Measurements from ENCODE around the gene SMC1B. TPM values are rescaled to one million over a fixed set of nuclear protein-coding genes. Genes with fewer than 3 reads are reported as not detected.

Gene SMC1B
- total RNA-seq, 1 donor from 2014 or later, result not detected

DNA sequence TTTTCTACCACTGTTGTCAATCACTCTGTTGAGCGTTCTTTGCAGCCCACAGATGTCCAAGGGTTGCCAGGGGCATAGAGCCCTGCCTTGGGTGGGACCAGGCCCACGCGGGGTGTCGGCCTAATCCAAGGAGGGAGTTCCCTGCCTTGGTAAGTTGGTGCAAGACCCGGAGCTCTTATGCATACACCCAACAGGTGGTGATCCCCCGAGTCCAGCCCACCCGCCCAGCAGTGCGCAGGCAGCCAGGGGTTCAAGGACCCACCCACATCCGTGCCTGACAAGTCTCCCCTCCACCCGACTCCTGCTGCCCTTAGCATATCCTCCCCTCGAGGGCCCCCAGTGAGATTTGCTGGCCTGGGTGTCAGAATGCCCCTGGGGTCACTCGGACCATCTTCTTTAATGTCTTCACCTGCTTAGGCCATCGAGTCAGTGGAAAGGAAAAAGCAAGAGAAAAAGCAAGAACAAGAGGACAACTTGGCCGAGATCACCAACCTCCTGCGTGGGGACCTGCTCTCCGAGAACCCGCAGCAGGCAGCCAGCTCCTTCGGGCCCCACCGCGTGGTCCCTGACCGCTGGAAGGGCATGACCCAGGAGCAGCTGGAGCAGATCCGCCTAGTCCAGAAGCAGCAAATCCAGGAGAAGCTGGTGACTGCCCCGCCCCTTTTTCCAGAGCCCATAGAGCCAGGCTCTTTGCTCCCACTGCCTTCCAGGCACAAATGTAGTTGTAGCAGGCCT is 12.3 kb upstream of the SMC1B start:
- DNase-seq (no peak), ATAC-seq (ENCODE audit: poor library complexity) (no peak)
- intact Hi-C loops (cut with DNase I), result no loop called here

- ATAC-seq (ENCODE audit: poor library complexity), result no peak
- intact Hi-C loops (cut with DNase I), result no loop called here
- no peak for DNase-seq
These were observed 11.7 kb upstream of the SMC1B start for GRCh38 chr22:45425101-45425500.

GRCh38 chr22:45424241-45424731 is 10.9 kb upstream of the SMC1B start:
- intact Hi-C loops (cut with DNase I), result no loop called here
- ATAC-seq (ENCODE audit: poor library complexity) (peak; percentile 63), DNase-seq (peak; percentile 68)

GRCh38 chr22:45423524-45423923 is 10.1 kb upstream of the SMC1B start:
- ATAC-seq (ENCODE audit: poor library complexity), result no peak
- DNase-seq, result no peak
- intact Hi-C loops (cut with DNase I), result no loop called here

DNA sequence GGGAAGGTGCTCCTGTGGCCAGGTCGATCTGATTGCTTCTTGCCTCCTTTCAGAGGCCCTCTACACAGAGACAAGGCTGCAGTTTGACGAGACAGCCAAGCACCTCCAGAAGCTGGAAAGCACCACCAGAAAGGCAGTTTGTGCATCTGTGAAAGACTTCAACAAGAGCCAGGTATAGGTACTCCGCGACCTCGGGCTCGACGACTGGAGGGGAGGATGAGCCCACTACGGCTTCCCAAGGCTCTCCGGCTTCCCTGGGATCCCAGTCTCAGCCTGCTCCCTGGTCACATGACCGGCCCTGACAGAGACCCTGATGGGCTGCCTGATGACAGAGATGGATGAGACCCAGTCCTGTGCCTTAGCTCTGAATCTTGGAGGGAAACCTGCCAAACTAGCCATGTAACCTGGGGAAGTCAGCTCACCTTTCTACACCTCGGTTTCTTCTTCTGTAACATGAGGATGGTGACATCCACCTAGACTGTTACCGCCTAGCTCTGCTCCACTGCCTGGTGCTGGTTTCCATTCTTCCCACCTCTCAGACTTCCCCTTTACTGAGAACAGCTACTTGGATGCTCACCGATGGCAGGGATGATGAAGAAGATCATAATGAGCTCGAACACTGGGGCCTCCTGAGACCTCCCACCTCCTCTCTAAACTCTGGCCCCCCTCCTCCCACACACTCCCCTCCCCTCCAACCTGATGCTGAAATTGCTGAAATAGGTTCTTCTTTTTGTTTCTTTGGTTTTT is 9.0 kb upstream of the SMC1B start:
- intact Hi-C loops (cut with DNase I), result no loop called here

DNA sequence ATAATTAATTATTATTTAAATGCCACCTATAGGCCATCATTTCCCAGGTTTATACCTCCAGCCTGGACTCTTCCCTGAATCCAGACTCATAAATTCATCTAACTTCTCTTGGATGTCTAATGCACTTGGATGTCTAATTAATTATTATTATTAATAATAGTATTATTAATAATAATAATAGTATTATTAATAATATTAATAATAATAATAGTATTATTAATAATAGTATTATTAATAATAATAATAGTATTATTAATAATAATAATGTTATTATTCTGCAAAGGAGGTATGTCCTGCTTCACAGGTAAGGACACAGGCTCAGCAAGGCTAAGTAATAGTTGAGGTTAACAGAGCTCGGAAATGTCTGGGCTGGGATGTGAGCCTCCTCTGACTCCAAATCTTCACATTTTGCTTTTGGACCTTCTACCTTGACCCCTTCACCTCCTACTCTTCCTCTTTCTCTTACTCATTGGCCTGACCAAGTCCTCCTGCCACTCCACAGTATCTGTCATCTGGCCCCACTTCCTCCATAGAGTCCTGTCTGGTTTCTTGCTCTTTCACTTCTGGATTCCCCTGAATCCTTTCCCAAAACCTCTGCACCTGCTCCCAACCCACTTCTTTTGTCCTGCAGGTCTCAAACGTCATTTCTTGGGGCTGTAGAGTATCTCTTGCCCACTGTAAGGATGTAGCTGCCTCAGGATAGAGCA is 8.1 kb upstream of the SMC1B start:
- ATAC-seq (ENCODE audit: poor library complexity) (no peak), DNase-seq (no peak)
- intact Hi-C loops (cut with DNase I), result no loop called here

More for the DNA sequence above, 9.0 kb upstream of the SMC1B start:
- ATAC-seq (ENCODE audit: poor library complexity), result no peak
- no peak for DNase-seq

GRCh38 chr22:45420539-45420938 is 7.1 kb upstream of the SMC1B start:
- DNase-seq (no peak), ATAC-seq (ENCODE audit: poor library complexity) (no peak)
- intact Hi-C loops (cut with DNase I), result no loop called here

DNA sequence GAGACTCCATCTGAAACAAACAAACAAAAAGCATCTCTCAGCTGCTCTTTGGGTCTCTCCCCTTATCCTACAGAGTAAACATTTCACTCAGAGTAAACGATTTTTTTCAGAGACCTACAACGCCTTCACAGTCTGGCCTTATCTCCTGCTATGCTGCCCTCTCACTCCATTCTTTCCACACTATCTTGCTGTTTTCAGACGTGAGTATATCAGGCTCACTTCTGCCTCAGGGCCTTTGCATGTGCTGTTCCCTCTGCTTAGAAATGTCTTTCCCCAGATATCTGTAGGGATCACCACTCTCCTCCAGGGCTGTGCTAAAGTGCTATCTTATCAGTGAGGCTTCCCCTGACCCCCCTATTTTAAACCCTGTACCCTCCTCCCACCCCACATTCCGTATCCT is 6.6 kb upstream of the SMC1B start:
- ATAC-seq (ENCODE audit: poor library complexity) (no peak), DNase-seq (no peak)
- intact Hi-C loops (cut with DNase I), result no loop called here

DNA sequence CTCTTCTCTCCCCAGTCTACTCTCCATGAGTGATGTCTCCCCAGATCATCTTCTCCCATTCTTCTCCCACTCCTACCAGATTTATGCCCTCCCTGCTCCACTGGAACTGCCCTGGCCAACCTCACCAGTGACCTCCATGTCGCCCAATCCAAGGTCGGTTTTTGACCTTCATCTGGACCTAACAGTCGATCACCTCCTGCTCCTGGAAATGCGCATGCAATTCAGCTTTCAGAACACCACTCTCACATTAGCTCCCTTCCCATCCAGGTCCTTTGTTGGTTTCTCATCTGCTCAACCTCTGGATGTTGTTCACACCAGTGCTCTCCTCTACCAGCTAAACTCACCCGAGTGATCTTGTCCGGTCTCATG is 5.4 kb upstream of the SMC1B start:
- intact Hi-C loops (cut with DNase I), result no loop called here
- DNase-seq (no peak), ATAC-seq (ENCODE audit: poor library complexity) (no peak)

- ATAC-seq (ENCODE audit: poor library complexity), result no peak
- intact Hi-C loops (cut with DNase I), result no loop called here
- DNase-seq, result no peak
These were observed 4.8 kb upstream of the SMC1B start for GRCh38 chr22:45418056-45418769.

- ATAC-seq (ENCODE audit: poor library complexity) (peak; percentile 39), DNase-seq (no peak)
- intact Hi-C loops (cut with DNase I), result no loop called here
These were observed 409 bp downstream of the SMC1B start for GRCh38 chr22:45413013-45413367.

- DNase-seq, result no peak
- intact Hi-C loops (cut with DNase I), result no loop called here
- no peak for ATAC-seq (ENCODE audit: poor library complexity)
These were observed 5.6 kb downstream of the SMC1B start for GRCh38 chr22:45407793-45408192.

- intact Hi-C loops (cut with DNase I), result no loop called here
- no peak for DNase-seq
- ATAC-seq (ENCODE audit: poor library complexity), result no peak
These were observed 10.9 kb downstream of the SMC1B start for GRCh38 chr22:45402466-45402985.

DNA sequence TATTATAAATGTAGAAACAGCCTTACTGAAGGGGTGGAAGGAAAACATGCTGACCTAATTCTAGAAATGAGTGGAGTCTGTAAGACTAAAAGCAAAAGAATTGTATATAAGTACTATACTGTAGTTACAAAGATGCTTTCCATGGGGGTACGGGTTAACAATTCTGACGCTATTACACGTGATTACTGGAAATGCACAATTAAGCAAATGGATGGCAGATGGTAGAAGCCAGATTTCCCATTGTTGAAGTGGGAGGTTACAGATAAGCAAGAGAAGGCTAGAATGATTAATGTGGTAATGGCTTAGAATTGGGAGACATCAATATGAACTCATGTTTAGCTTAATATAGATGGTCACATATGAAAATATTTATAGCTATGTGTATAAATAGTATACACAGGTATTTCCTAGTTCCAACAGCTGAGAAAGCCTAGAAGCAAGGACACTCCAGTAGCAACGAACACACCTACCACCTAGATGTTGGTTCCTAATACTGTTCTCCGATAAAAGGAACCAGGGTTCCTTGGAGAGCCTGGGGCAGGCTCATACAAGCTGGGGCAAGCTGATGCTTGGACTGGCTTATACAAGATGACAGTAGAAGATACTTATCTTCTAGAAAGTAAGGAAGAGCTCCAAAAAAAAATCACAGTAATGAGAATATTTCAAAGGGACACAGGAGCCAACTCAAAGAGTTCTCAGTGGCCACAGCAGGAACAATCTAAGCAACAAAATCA is 13.5 kb downstream of the SMC1B start:
- intact Hi-C loops (cut with DNase I), result no loop called here
- ATAC-seq (ENCODE audit: poor library complexity), result no peak
- DNase-seq, result no peak

DNA sequence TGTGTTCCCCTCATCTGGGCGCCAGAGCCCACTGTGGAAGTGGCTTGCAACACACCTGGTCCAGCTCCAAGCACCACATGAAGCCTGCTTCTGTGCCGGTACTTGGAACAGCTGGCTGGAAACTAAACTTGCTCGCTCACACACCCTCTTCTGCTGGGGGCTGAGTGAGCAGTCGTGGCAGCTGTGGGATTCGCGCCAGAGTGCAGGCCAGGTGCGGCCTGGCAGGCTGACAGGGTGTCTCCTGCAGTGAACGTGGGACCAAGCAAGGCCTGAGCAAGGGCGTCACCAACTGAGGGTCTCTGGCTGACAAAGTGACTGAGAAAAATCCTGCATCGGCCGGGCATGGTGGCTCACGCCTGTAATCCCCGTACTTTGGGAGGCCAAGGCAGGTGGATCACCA is 15.2 kb downstream of the SMC1B start:
- ATAC-seq (ENCODE audit: poor library complexity) (no peak), DNase-seq (no peak)
- intact Hi-C loops (cut with DNase I), result no loop called here

DNA sequence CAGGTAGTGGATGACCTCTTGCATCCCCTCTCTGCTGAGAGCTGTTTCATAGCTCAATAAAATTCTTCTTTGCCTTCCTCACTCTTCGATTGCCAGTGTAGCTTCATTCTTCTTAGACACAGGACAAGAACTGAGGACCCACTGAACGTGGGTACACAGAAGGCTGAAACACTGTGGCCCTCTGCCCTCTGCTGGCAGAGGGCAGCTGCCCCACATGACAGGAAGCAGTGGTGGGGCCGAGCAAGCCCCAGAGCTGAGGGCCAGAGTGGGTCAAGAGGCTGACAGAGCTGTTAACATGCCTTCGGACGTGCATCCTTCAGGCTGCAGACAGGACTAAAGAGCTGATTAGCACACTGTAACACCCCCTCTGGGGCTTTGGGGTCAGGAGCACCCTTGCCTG is 15.6 kb downstream of the SMC1B start:
- no peak for DNase-seq
- intact Hi-C loops (cut with DNase I), result no loop called here
- ATAC-seq (ENCODE audit: poor library complexity), result no peak

DNA sequence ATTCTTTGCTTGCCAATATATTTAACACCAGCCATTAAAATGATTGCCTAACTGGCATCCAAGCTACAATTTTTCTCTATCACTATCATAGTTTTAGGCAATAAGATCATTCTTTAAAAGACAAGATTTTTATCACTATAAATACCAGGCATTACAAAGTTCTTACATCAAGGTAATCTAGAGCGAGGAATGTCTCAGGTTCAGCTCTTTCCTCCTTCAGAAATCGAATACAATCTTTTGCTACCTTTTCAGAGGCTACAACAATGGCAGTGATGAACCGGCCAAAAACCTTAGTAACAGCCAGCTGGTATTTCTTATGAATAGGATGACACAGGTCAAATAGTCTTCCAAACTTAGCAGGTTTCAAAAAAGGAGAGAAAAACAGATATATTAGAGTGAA is 23.9 kb downstream of the SMC1B start:
- ATAC-seq (ENCODE audit: poor library complexity), result no peak
- intact Hi-C loops (cut with DNase I), result no loop called here
- no peak for DNase-seq

DNA sequence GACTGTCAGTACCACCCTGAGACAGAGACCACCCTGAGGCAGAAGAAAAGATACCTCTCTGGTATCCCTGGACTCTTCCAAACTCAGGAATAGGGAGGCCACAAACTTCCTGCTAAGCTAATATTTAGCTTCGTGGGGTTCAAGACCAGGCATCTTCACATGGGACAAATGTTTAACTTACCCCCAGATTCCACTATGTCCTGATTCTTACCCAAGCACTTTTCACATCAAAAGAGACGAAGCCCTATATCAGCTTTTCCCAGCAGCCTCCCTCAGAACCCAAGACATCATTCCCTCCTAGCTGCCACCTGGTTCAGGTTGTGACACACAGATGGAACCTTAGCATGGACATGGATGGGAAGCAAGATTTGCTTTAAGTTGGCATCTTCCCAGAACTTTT is 32.1 kb downstream of the SMC1B start:
- DNase-seq, result no peak
- ATAC-seq (ENCODE audit: poor library complexity), result no peak
- intact Hi-C loops (cut with DNase I), result no loop called here

All from Right ventricle myocardium superior (tissue), 1 donor.